CD4-positive, alpha-beta T cell treated with Interleukin-17A for 4 hours (primary cell): ENCODE data around the gene PIGL.
"Not testable (repeated sequence)": the region's sequence is repeated elsewhere in the genome, so short reads cannot be mapped to it uniquely, and the experiment has no call there.

ENCODE experiments used
- DNase-seq: peaks from one replicate; pipeline ENCODE4 v3.0.0-alpha.2; 2020; ENCODE audit warnings: mixed read lengths

Gene PIGL

DNA sequence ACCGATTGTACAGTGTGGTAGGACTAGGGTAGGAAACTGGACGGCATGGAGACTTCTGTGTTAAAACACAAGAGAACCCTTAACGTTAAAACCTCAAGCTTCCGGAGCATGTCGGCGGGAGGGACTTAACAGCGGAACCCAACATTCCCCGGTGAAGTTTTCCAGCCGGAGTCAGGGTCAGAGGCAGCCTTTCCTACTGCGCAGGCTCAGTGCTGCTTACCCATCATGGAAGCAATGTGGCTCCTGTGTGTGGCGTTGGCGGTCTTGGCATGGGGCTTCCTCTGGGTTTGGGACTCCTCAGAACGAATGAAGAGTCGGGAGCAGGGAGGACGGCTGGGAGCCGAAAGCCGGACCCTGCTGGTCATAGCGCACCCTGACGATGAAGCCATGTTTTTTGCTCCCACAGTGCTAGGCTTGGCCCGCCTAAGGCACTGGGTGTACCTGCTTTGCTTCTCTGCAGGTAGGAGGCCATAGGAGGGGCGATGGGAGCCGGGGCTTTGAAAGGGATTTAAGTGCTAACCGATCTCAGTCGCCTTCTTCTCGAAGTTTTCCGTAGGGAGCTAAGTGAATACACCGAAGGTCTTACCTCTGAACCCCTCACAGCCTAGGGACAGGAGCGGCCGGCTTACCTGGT lies at the start of gene PIGL:
Gene PIGL (plus strand): TSS at position 209 of the 634 bp plus-strand sequence. CDS start 17 bp downstream, at position 226.
- DNase-seq = peak; percentile 91

DNA sequence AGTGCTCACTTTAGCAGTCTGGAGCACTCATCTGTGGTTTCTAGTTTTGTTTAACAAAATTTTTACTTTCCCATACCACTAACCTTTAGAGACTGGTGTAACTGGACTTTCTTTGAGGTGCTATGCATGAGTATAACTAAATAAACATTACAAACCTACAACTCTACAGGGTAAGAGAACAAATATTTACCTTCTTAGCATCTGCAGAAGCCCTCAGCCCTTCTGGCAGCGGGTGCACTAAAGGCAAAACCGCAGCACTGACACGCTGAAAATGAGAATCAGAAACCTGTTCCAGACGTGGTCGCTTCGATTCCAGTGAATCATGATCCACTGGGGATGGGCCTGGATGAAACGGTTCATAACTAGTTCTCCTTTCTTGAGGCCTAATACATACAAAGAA lies 45.4 kb upstream of the PIGL start:
- no peak for DNase-seq

DNA sequence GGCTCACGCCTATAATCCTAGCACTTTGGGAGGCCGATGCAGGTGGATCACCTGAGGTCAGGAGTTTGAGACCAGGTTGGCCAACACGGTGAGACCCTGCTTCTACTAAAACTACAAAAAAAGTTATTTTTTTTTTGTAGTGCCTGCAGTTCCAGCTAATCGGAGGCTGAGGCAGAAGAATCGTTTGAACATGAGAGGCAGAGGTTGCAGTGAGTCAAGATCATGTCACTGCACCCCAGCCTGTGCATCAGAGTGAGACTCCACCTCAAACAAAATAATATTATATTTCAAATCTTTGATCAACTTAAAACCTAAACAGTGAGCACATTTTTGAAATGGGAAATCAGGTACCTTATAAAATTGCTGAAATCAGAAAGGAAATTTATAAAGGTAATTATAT lies 38.2 kb upstream of the PIGL start:
- no peak for DNase-seq

DNA sequence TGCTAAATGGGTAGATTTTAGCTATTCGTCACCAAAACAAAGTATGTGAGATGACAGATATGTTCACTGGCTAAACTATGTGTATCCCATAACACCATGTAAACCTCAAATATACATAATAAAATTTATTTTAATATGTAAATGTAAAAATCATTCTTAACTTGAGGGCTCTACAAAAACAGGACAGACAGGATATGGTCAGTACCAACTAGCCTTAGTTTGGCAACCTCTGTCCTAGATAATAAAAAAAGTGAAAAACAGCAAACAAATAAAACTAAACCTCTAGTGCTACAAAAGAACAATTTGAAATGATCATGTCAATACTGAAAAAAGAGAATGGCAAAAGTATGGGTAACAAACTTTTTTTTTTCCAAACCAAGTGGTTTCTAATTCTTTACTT lies 35.4 kb upstream of the PIGL start:
- no peak for DNase-seq

DNA sequence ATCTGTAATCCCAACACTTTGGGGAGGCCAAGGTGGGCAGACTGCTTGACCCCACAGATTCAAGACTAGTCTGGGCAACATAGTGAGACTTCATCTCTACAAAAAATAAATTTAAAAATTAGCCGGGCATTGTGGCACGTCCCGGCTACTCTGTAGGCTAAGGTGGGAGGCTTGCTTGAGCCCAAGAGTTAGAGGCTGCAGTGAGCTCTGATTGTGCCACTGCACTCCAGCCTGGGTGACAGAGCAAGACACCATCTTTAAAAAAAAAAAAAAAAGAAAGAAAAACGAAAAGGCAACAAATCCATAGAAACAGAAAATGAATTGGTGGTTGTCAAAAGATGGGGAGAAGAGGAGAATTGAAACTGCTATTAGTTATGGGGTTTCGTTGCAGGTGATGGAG lies 29.4 kb upstream of the PIGL start:
- no peak for DNase-seq

DNA sequence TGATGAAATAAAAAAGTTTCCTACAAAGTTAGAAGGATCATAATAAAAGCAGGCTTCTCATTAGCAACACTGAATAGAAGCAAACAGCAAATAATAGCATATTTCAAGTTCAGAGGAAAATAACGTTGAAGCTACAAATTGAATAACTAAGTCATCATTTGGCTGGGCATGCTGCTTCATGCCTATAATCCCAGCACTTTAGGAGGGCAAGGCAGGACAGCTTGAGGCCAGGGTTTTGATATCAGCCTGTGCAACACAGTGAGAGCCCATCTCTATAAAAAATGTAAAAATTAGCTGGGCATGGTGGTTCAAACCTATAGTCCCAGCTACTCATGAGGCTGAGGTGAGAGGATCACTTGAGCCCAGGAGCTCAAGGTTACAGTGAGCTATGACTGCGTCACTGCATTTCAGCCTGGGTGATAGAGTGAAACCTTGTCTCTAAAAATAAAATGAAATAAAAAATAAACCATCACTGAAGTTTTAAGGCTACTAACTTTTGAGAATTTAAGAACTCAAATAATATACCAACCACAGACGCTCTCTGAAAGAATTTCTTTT lies 27.1 kb upstream of the PIGL start:
- no peak for DNase-seq

DNA sequence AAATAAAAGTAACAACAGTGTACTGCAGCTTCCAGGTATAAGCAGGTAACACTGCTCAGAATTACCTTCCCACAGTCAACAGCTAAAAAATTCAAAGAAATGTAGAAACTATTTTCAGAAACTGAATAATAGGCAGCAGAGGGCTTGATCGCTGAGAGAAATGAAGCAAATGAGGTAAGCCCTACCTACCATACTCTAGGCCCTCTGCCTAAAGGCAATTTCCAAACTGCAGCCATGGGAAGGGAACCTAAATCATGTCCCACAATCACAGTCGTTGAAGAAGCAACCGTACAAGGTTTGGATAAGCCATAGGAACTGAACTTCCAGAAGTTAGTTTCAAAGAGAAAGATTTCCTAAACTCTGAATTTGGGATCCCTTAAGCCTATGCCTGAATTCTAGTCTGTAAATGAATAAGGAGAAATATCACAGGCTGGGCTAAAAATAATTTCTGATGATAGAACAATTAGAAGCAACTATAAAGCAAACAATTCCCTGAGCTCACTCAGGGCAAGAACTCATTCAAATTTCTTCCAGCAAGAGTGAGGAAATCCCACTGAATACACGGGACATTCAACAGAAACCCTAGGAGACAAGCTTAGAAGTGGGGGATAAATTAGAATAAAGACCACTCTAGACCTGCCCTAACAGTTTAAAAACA lies 26.2 kb upstream of the PIGL start:
- DNase-seq = no peak

DNA sequence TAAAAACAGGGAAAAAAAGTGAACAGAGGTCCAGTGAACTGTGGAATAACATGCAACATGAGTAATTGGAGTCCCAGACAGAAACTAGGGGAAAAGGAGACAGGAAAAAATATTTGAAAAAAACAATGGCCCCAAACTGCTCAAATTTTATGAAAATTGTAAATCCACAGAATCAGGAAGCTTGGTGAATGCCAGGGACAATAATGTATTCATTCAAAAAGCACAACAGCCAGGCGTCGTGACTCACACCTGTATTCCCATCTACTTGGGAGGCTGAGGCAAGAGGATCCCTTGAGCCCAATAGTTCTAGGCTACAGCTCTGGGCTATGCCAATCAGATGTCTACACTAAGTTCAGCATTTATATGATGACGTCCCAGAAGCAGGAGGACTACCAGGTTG lies 25.4 kb upstream of the PIGL start:
- DNase-seq = no peak

DNA sequence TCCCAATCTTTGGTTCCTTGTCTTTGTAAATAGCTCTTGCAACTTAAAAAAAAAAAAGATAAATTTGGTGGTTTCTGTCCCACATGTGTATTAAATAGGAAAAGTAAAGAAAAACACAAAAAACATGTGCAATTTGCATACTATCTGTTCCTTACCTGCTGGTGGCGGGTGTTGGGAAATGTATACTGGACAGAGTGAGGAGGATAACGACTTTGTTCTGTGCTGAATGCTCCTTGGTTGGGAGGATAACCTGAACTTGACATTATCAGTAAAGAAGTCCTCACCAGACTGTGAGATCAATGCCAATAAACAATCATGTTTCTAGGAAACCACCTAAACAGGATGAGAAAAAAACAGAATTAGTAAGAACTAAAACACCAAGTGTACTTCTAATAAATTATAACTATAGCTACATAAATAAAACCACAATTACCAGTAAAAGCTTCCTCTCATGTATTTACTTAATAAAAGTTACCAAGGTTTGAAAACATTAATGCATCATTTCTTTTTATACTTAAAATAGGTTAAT lies 22.6 kb upstream of the PIGL start:
- not testable (repeated sequence) for DNase-seq

DNA sequence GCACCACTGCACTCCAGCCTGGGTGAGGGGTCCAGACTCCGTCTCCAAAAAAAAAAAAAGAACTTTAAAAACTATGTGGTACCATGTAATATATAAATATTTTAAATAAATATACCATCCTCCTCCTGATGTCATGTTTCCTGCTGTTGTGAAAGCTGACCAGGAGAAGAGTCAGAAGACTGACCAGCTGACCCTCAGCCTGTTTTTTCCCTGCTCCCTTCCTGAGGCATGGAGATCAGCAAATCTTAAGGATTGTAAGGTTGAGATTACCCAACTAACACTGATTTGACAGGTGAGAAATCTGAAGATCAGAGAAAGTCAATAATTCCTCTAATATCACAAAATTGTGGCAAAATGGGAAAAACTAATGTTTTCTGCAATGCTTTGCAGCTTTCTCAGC lies 19.7 kb upstream of the PIGL start:
- DNase-seq = no peak

DNA sequence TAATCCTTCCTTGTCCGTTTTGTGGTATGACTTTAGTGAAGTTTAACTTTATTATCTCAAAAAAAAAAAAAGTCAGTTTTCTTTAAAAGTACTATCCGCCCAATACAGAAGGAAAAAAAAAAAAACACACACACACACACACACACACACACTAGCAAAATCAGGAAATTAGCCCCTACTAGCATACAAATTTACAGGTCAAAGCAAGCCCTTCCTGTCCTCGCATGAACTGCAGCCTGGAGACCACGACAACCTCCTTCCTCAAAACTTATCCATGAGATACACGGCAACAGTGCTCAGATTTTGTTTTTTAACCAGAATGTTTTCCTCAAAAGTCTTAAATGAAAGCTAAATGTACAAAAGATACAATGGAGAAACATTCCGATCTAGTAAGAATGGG lies 17.9 kb upstream of the PIGL start:
- no peak for DNase-seq

DNA sequence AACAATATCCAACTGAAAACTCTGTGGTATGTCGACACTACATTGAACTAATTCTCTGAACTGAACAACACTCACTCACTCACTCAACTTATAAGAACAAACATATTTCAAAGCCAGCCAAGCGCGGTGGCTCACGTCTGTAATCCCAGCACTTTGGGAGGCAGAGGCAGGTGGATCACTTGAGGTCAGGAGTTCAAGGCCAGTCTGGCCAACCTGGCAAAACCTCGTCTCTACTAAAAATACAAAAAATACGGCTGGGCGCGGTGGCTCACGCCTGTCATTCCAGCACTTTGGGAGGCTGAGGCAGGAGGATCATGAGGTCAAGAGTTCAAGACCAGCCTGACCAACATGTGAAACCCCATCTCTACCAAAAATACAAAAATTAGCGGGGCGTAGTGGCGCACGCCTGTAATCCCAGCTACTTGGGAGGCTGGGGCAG lies 15.3 kb upstream of the PIGL start:
- DNase-seq = not testable (repeated sequence)

DNA sequence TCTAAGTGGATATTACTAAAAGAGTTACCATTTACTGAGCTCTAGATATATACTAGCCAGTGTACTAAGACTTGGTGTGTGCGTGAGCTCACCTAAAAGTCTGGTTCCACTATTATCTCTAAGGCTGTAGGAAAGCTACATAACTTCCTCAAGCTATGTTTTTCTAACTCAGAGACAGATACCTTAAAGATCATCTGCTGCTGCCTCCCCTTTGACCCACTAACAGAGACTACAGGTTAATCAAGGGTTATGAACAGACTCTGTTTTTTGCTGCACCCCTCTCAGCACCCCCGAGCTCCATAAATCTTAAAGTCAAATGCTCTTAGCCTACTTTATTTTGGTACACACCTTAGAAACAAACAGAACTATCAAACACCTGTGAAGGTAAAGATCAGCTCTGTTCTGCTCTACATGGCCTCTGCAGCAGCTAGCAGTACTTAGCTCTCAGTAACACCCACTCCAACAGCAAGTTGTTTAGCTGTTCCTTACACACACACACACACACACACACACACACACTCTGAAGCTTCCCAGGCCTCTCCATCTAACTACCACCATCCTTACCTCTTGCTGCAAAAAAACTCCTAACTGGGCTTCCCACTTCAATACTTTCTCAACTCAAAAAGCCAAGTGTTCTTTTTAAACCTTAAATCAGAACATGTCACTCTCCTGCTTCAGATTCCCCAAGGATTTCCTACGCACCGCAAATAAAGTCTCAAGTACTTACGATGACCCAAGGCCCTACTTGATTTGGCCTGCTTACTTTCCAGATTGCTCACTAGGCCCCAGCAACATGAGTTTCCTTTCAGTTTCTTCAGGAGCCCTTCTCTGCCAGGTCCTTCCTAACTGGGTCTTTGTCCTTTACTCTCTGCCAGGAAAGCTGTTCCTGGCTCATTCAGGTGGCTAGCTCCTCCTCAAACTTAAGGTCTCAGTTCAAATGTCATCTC lies 14.2 kb upstream of the PIGL start:
- DNase-seq = not testable (repeated sequence)

DNA sequence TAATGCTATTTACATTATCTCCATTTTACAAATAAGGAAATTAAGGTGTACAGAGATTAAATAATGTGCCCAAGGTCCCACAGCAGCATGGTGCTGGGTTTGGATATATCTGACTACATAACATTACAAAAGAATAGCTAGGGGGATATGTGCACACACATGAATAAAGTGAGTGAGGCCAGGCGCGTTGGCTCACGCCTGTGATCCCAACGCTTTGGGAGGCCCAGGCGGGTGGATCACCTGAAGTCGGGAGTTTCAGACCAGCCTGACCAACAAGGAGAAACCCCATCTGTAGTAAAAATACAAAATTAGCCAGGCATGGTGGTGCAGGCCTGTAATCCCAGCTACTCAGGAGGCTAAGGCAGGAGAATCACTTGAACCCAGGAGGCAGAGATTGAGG lies 12.2 kb upstream of the PIGL start:
- DNase-seq = not testable (repeated sequence)

DNA sequence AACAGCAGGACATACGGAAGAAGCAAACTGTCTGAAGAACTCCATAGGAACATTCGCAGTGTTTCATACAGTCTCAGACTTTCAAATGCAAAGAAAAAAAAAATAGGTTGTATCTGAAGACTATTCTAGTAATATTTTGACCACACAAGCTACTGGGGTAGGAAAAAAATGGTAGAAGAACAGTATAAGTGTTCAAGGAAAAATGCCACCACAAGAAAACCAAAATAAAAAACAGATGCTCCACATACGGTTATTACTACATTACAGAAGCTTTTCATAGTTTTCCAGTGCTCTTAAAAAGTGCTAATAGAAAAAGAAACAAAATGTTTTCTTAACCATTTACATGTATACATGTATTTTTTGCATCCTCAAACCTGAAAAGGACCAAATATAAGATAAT lies 5.4 kb upstream of the PIGL start:
- DNase-seq = no peak

DNA sequence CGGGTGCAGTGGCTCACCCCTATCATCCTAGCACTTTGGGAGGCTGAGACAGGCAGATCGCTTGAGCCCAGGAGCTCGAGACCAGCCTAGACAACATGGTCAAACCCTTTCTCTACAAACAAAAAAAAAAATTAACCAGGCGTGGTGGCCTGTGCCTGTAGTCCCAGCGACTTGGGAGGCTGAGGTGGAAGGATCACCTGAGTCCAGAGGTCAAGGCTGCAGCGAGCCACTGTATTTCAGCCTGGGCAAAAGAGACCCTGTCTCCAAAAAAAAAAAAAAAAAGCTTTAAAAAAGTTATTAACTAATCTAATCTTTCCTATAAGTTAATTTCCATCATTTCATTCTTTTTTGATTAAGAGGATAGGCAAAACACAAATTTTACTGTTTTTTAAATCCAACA lies 4.2 kb upstream of the PIGL start:
- DNase-seq = no peak

DNA sequence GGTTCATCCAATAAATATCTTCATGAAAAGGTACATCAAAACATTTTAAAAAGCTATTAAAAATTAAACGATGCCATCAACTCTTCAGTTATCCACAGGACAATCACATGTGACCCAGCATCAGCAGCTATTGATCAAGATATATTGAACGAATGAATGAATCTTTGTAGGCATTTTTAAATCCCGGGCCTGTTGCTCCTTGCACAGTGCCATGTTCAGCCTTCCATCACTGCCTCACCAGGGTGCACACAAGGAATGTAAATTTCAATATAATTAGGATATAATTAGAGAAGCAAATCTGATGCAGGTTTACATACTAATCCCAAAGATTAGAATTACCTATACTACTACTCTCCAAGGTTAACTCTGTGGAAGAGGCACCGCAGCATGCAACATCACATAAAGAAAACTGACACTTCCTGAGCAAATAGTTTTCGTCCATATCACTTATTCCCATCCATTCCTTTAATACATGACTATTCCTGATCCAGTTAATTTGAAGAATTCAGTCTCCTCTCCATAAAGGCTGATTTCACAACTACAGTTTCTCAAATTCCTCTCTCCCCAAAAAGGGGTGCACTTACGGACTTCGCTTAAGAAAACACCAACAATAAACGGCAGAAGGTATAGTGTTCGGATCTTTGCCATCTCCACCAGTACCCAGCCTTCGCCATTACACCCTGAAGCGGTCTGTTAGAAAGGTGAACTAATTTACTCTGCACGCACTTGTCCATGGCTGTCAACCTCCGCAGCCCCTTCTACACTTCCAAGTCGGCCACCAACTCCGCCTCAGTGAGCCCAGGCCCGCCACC lies 2.6 kb upstream of the PIGL start:
- no peak for DNase-seq

DNA sequence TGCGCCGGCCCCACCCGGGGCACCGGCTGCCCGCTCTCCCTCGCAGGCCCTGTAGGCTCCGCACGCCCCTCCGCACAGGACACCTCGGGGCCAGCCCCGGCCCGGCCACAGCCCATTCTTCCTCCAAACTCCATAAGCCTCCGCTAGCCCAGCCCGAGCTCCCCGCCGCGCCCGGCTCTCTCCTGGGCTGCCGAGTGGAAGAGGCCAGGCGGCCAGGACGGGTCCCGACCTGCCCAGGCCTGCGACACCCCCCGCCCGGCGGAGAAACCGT lies 2.1 kb upstream of the PIGL start:
- DNase-seq = peak; percentile 40

DNA sequence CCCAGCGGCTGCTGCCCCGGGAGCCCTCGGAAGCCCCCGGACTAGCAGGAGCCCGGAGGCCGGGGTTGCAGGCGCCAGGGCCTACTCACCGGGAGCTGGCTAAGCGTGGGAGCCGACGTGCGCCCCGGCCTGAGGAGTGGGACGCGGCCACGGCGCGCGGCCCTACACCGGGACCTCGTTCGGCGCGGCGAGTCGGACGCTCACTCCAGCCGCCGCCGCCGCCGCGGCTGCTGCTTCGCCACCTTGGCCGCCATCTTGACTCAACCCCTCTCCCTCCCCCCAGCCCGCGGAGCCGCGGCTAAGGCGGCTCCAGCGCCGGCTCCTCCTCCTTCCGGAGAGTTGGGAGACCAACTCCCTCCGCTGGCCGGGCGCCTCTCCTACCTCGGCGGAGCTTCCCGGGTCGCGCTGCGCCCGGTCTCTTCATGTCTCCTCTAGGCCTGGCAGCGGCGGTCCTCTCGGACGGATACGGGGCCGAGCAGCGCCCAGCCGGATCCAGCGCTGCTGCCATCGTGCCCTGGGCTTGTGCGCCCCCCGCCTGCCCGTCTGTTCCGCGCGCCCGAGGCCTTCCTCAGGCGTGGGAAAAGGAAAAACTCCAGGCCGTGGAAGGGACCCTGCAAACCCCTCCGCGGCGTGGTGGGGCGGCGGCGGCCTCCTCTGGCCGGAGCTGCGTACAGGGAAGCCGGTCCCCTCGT lies 1.6 kb upstream of the PIGL start, which contains the start of gene NCOR1:
Gene NCOR1 (minus strand): TSS at position 262 of the 692 bp plus-strand sequence. CDS start 20,965 bp downstream, outside the sequence.
- DNase-seq = peak; percentile 92

DNA sequence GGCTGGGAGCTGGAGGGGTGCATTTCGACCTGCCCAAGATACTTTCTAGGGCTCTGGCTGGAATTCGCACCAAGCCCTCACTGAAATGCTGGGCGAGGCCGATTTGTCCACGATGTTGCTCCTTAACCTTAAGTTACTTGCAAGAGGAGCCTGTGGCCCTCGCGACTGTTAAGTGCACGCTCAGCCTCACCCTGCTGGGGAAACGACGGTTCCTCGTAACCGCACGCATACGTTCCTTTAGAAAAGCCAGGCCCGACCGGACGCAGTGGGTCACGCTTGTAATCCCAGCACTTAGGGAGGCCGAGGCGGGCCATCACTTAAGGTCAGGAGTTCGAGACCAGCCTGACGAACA lies 1.1 kb upstream of the PIGL start:
- DNase-seq = no peak

DNA sequence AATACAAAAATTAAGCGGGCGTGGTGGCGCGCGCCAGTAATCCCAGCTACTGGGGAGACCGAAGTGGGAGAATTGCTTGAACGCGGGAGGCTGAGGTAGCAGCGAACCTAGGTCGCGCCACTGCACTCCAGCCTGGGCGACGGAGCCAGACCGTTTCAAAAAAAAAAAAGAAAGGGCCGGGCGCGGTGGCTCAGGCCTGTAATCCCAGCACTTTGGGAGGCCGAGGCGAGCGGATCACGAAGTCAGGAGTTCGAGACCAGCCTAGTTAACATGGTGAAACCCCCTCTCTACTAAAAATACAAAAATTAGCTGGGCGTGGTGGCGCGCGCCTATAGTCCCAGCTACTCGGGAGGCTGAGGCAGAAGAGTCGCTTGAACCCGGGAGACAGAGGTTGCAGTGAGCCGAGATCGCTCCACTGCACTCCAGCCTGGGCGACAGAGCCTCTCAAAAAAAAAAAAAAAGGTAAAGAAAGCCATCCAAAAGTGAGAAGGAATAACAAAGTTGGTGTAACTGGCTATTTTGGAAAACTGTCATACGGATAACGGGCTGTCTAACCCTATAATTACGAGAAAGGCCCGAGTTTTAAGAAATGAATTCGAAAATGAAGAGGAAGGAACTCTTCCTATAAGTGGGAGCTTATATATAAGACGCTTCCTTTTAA lies 539 bp upstream of the PIGL start:
- DNase-seq = not testable (repeated sequence)
